Measurements from ENCODE around the gene TUBA1A.
A peak's percentile ranks its signal among the peaks of the same experiment; 100 is the strongest.
"Not testable (repeated sequence)": the region's sequence is repeated elsewhere in the genome, so short reads cannot be mapped to it uniquely, and the experiment has no call there.

Gene TUBA1A
- 214 to 433 reads per million in 2 donors for total RNA-seq

GRCh38 chr12:49188916-49189367 lies at the start of gene TUBA1A:
TSS of gene TUBA1A (minus strand) at chr12:49189080. CDS start at chr12:49188979, 101 bp downstream.
- DNase-seq = peak; percentile 91

DNA sequence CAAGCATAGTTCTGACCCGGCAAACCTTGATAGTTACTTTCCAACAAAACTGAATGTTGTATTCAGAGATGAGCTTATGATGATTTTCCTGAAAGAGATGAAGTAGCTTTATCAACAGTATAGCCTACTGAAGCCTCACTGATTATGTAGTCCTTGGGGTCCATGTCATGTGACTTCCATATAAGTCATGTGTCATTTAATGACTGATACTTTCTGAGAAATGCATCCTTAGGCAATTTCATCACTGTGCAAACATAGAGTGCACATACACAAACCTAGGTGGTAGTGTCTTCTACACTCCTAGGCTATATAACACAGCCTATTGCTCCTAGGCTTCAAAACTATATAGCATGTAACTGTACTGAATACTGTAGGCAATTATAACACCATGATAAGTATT lies 47.5 kb upstream of the TUBA1A start:
- DNase-seq = no peak

- no peak for DNase-seq
Observed at GRCh38 chr12:49233842-49234526, 45.1 kb upstream of the TUBA1A start.

- DNase-seq = no peak
Observed at GRCh38 chr12:49232940-49233841, 44.3 kb upstream of the TUBA1A start.

DNA sequence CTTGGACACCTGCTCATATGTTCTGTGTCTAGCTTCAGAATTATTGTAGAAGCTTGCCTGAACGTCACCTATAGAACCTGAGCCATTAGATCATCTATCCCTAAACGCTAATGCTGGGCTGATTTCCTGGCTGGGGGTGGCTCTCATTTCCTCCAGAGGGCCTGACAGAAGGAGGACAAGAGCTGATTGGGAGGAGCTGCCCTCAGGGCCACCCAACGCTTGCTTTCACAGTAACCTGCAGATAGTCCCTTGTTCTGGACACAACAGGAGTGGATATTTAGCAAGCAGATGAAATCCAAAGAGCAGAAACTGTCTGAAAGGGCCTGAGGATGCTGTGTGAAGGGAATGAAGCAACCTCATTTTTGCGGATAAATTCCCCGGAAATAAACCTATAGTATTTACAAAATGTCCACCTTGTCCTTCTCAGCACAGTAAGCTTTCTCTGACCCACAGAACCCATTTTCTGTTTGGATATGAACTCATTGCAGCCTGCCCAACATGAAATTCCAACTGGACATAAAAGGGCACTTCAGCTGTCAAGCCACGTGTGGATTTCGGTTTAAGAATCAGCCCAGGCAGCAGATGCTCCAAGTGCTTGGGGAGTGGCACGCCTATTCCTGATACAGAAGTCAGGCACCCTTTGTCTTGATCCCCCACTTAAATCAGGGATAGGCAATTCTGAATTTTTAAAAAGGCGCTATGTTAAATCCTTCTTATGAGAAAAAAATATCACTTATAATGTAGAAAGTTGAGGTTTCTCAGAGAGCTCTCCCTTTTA lies 43.2 kb upstream of the TUBA1A start:
- no peak for DNase-seq

GRCh38 chr12:49230805-49231194 lies 41.9 kb upstream of the TUBA1A start:
- DNase-seq = no peak

GRCh38 chr12:49230176-49230804 lies 41.4 kb upstream of the TUBA1A start:
- no peak for DNase-seq

- no peak for DNase-seq
Observed at GRCh38 chr12:49228653-49229052, 39.8 kb upstream of the TUBA1A start.

DNA sequence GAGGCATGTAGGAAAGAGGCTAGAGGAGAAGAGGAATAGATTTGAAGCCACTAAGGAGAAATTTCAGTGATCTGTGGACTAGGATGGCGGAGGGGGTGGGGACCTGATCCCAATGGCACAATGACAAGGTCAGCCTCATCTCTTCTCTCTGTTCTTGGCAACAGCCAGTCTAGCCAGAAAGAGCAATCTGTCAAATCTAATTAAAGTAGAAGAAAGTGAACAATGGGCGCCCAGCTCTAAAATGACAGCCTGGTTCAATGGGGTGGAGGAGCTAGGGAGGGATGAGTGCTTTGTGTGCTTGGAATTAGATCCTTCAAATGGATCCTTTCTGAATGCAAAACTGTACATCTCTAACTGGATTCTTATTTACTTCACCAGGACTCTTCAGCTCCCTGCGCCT lies 38.8 kb upstream of the TUBA1A start:
- DNase-seq = no peak

GRCh38 chr12:49225576-49226166 lies 36.8 kb upstream of the TUBA1A start:
- DNase-seq = no peak

- DNase-seq = no peak
Observed at GRCh38 chr12:49223590-49224369, 34.9 kb upstream of the TUBA1A start.

DNA sequence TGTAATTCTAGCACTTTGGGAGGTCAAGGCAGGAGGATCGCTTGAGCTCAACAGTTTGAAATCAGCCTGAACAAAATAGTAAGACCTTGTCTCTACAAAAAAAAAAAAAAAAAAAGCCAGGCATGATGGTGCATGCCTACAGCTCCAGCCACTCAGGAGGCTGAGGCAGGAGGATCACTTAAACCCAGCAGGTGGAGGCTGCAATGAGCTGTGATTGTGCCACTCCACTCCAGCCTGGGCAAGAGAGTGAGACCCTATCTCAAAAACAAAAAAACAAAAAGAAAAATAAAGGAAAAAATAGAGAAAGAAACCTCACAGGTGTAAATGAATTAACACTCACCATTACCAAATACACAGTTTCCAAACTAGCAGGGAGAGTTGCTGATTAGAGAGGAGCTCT lies 34.2 kb upstream of the TUBA1A start:
- no peak for DNase-seq

DNA sequence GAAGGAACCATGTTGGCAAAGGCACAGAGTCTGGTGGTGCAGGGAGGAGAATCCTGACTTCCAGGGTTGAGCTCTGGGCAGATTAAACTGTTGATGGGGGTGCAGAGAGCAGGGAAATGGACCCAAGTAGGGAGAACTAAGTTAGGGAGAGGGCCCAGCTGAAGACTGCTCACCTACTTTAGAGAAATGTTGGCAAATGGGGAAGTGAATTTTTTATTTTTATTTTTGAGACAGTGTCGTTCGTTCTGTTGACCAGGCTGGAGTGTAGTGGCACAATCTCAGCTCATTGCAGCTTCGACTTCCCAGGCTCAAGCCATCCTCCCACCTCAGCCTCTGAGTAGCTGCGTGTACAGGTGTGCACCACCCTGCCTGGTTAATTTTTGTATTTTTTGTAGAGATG lies 32.1 kb upstream of the TUBA1A start:
- no peak for DNase-seq

DNA sequence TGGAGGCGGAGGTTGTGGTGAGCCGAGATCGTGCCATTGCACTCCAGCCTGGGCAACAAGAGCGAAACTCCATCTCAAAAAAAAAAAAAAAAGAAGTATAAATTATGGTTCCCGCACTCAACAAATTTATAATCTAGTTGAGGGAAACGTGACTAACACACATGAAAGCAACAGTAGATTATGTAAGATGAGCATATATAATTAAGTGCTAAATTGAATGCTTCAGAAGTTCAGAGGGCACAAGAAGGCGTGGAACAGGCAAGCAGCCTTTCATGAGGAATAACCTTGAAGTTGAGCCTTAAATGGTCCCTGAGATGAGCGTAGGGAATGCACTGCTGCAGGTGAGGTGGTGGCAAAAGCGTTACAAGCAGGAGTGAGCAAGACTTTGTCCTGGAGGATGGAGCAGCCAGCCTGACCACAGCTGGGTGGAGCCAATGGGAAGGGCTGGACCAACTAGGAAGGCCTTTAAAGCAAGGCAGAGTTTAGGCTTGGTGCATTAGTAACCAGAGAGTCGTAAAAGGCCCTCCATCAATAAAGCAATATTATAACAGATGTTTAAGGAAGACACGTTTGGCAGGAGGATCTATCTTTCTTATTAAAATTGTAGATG lies 30.6 kb upstream of the TUBA1A start:
- no peak for DNase-seq

- DNase-seq = no peak
Observed at GRCh38 chr12:49212572-49212971, 23.7 kb upstream of the TUBA1A start.

GRCh38 chr12:49210703-49211102 lies 21.8 kb upstream of the TUBA1A start:
- not testable (repeated sequence) for DNase-seq

DNA sequence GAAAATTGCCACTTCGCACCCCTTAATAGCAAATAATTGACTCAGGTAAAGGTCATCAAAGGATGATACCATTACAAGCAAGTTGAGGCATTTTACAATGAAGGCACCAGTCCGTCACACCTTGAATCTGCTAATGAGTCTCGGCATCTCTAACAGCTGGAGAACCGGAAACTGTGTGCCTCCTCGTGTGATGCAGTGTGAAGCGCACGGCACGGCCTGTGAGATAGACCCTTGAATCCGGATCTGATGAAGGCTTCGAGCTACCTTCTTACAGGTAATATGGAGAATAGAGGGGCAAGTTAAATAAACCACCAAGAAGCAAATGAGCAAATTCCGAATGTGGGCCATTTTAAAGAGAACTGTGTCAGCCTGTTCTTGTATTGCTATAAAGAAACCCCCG lies 19.8 kb upstream of the TUBA1A start:
- no peak for DNase-seq

DNA sequence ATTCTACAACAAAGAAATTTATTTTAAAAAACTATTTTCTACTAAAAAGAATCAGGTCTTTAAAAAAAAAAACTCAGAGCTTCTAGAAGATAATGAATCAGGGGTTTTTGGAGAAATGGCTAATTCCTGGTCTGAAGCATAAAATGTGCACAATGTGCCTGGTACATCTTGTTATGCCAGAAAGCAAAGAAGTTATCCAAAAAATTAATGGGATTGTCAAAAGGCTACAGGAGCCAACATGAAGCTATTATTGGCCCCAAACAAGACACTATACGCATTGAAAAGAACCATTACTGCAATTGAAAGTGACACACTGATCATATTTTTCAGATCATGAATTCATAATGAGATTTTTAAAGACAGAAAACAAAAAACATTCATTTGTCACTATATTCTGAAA lies 19.3 kb upstream of the TUBA1A start:
- DNase-seq = no peak

- no peak for DNase-seq
Observed at GRCh38 chr12:49206389-49206788, 17.5 kb upstream of the TUBA1A start.

GRCh38 chr12:49201595-49202295 lies 12.9 kb upstream of the TUBA1A start:
- no peak for DNase-seq

Data from T-helper 9 cell (primary cell).